Measurements from ENCODE around the gene TMPRSS9.

- TF ChIP-seq CTCF (IDR thresholded peaks at IDR 0.05): no peak
- no peak for TF ChIP-seq POLR2AphosphoS5 (IDR thresholded peaks at IDR 0.05)
Measured at GRCh38 chr19:2371656-2372055, 11.6 kb downstream of the TMPRSS9 start.
